ENCODE measurements around the gene TERB1. TPM values are rescaled to one million over a fixed set of nuclear protein-coding genes. Genes with fewer than 3 reads are reported as not detected.
"Not testable (repeated sequence)": the region's sequence is repeated elsewhere in the genome, so short reads cannot be mapped to it uniquely, and the experiment has no call there.

TERB1 gene
- total RNA-seq, 1 experiment from 2014 or later: not detected

DNA sequence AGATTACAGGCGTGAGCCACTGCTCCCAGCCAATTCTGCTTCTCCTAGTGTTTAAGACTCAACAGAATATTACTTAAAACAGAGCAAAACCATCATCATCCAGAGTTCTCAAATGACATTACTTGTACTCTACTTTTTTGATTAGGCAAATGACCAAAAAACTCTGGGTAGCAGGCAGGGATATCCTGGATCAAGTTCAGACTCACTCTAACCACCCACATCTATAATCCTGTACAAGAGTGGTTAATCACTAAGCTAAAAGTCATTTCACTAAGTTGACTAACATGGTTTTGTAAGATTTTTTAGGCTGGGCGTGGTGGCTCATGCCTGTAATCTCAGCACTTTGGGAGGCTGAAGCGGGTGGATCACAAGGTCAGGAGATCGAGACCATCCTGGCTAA is 22.6 kb upstream of the TERB1 start:
- DNase-seq (ENCODE audit: low read depth): no peak

DNA sequence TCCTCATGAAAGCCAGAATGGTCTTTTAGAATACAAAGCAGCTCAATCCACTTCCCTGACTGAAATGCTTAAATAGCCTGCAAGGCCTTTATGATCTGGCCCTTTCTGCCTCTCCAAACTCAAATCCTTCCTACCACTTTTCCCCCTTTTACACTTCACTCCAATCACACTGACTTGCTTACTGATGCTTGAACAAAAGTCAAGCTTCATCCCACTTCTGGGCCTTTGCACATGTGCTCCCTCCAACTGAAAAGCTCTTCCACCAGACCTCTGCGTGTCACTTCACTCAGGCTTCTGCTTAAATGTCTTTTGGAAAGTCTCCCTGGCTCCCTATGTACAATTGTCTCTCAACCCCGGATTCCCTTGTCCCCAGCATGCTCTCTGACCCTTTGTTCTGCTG is 13.3 kb upstream of the TERB1 start:
- no peak for DNase-seq (ENCODE audit: low read depth)

DNA sequence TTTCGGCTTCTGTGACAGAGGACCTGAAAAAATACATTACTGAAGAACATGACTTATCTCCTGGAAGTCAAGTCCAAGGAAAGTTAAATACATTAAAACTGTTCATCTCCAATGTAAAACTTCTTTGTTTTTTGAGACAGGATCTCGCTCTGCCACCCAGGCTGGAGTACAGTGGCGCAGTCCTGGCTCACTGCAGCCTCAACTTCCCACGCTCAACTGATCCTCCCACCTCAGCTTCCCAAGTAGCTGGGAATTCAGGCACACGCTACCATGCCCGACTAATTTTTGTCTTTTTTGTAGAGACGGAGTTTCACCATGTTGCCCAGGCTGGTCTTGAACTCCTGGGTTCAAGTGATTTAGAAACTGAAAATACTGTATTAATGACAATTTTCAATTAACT is 9.7 kb upstream of the TERB1 start:
- DNase-seq (ENCODE audit: low read depth): no peak

DNA sequence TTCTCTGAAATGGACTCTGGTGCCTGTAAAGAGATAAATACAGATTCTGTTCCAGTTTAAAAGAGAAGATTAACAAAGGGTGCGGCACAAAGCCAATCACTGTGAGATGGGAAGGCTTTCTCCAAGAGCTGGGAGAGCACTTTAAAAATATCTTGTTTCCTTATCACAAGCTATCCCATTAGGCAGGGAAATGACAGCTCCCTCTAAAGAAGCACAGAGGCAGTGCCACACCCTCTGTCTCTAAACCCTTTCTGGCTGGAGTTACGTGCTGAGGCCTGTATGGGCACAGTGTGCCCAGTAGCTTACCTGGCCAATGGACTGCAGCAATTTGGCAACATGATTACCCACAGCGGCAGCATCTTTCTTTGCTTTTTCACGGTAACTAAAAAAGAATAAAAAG is 9.0 kb upstream of the TERB1 start:
- no peak for DNase-seq (ENCODE audit: low read depth)

DNA sequence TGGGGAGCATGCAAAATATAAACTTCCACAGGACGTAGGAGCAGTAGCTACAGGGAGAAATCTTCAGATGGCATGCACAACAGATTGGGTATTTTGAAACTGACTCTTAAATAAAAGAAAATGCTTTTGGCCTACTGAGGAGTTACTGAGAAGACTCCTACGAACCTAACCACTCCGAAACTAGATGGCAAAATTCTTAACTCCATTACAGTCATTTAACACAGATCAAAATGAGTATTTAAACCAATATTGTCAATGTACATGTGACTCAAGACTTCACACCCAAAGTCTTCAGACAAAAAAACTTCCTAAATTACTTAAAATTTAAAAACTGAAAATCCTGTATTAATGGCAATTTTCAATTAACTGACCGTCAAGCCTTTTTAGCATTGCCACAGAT is 8.4 kb upstream of the TERB1 start:
- no peak for DNase-seq (ENCODE audit: low read depth)

DNA sequence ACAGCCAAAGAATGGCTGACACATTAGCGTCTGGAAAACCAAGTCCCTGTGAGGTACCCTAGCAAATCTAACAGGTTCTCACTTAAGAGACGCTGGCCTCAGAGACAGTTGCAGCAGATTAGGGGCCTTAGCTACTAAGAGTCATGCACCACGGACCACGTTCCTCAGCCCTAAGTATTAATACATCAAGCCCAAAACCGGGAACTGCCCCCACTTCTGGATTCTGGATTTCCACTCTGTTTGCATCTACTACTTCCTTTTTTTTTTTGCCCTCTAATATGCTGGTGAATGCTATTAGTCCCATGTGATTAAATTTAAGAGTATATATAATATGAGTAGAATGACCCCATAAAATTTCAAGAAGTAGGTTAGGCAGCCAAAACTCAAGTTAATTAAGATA is 775 bp upstream of the TERB1 start:
- DNase-seq (ENCODE audit: low read depth): no peak

DNA sequence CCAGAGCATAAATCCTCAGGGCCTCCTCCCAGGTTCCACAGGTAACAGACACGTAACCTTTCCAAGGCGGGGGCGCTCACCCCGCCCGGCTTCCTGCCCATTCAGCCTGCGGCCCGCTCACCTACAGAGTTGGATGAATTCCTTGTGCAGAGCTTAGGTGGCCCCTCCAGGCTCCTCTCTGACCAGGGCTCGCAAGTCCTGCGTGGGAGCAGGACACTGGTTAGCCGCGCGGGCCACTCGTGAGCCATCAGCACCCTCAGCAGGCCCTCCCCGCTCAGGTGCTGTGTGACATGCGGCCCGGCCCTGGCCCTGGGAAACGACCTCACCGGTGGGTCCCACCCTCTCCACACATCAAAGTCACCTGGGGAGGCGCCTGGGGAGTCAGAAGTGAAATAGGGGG is 528 bp downstream of the TERB1 start:
- no peak for DNase-seq (ENCODE audit: low read depth)

DNA sequence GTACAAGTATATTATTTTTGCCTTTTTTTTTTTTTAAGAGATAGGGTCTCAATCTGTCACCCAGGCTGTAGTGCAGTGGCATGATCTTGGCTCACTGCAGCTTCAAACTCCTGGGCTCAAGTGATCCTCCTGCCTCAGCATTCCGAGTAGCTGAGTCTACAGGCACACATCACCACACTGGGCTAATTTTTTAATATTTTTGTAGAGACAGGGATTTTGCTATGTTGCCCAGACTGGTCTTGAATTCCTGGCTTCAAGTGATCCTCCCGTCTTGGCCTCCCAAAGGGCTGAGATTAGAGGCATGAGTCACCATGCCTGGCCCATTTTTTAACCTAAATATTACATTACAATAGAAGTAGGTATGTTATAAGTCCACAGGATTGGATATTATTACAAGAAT is 3.2 kb downstream of the TERB1 start:
- DNase-seq (ENCODE audit: low read depth): no peak

DNA sequence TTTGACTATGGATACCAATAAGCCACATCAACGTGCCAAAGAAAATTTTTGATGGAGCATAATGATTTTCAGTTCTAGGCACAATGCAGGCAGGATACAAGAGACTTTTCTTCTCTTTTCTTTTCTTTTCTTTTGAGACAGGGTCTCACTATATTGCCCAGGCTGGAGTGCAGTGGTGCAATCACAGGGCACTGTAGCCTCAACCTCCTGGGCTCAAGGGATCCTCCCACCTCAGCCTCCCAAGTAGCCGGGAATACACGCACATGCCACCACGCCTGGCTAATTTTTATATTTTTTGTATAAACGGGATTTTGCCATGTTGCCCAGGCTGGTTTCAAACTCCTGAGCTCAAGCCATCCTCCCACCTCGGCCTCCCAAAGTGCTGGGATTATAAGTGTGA is 7.4 kb downstream of the TERB1 start:
- not testable (repeated sequence) for DNase-seq (ENCODE audit: low read depth)

DNA sequence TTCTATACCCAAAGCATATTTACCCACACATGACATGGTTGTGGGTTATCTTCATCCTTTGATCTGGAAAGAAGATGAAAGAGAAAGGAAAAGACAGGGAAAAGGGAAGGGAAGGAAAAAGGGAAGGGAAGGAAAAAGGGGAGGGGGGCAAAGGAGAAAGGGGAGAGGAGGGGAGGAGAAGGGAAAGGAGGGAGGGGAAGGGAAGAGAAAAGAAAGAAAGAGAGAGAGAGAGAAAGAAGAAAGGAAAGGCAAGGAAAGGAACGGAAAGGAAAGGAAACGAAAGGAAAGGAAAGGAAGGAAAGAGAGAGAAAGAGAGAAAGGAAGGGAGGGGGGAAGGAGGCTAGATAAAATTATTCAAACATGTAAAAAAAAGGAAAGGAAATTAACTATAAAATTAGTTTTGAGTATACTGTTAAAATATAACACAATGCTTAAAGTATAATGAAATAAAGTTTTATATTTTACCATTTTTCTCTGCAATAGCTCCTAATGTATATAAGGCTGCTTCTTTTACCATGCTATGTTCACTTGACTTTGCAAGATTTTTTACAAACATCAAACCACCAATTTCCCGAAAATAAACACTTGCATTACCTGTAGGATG is 11.2 kb downstream of the TERB1 start:
- DNase-seq (ENCODE audit: low read depth): no peak

DNA sequence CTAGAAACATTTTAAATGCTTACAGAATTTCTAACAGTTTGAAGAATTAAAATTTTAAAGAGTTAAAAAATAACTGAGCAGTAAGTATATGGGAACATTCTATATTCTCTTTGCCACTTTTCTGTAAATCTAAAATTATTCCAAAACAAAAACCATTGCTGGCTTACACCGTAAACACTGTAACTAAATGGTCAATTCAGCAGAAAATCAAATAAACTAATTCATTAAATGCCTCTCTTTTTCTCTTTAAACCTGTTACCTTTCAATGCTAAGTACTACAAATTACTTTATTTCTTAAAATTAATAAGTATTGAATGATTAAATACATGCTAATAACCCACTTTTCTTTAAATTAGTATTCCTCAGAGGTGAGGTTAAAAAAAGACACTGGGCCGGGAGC is 14.0 kb downstream of the TERB1 start:
- DNase-seq (ENCODE audit: low read depth): no peak

DNA sequence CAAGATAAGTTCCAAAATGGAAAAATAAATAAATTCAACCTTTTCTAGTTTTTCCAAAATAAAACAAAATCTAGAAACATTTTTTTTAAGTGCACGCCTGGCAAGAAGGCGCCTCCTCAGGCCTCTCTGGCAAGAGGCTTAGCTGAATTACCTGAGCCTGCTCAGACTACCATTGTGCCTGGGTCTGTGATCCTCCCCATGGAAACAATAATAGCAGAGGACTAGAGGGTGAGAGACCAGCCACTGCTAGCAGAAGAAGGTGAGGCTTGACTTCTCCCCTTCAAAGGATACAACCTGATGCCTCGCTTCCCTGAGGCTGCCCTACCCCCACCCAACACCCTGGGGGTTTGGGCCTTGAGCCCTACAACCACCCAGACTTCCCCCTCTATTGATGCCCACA is 14.8 kb downstream of the TERB1 start:
- no peak for DNase-seq (ENCODE audit: low read depth)

DNA sequence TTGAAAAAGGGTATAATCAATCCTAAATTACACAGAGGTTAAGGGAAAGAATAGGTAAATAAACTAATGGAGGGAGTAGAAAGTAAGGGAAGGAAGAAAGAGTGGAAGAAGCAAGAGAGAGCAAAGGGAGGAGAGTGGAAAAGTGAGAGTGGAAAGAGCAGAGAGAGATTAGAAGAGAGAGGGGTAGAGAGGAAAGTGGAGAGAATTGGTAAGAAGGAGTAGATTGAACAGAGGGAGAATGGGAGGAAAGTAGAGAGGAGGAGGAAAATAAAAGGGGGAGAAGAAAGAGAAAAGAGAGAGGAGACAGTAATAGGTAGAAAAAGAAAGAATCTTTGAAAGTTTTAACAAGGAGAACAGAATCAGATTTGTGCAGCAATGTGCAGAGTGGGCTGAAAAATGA is 24.9 kb downstream of the TERB1 start:
- no peak for DNase-seq (ENCODE audit: low read depth)

DNA sequence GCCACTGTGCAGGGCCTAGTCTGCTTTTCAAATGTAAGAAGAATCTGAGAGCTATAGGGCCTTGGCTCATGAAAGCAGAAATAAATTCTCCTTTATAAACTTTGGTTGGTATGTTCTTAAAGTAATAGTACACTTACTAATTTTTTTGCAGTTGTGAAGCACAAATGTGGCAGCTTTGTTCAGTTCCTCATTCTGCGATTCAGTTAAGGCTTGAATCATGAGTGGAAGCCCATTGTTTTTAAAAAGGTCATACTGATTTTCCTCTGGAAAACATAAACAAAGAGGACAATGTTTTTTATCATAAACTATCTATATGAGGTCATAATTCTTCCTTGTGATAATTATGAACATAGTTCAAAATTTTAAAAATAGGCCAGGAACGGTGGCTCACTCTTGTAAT is 26.4 kb downstream of the TERB1 start:
- DNase-seq (ENCODE audit: low read depth): no peak

DNA sequence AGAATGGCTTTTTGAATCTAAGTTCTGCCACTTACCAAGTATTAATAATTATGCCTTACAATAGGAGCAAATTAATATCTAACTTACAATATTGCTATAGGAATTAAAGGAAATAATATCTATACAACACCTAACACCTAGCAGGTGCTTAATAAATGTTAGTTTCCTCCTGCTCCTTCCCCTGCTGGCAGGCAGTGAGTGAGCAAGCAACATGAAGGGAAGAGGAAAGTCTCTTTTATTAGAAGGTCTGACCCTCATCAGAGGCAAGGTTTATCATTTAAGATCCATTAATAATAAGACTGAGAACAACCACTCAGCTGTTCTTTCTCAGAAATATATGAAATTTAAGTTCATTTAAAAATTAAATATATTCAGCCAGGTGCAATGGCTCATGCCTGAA is 43.3 kb downstream of the TERB1 start:
- DNase-seq (ENCODE audit: low read depth): no peak

DNA sequence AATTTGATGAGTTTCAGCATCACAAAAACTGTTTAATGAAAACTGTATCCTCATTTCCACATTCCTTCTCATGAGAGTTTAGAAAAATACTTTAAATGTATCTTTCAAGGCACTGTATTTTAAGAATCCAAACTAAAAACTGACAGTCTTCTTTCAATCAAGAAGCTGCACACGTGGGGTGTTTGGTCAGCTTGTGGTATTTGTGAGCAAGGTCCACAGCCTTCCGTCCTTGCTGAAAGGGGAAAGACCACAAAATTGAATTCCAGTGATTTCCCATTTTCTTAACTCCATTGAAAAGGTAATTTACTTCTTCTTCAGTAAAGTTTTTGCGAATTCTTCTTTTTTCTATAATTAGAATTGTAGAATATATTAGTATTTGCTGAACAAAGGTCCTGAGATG is 46.6 kb downstream of the TERB1 start:
- no peak for DNase-seq (ENCODE audit: low read depth)

DNA sequence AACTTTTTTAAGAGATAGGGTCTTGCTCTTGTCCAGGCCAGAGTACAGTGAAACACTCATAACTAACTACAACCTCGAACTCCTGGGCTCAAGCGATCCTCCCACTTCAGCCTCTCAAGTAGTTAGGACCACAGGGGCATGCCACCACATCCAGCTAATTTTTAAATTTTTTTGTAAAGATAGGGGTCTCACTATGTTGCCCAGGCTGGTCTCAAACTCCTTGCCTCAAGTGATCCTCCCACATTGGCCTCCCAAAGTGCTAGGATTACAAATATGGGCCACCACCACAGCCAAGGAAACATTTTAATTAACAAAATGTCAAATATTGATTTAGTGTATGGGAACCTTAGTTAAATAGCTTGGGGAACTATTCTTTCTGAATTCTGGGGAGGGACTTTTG is 47.2 kb downstream of the TERB1 start:
- no peak for DNase-seq (ENCODE audit: low read depth)

DNA sequence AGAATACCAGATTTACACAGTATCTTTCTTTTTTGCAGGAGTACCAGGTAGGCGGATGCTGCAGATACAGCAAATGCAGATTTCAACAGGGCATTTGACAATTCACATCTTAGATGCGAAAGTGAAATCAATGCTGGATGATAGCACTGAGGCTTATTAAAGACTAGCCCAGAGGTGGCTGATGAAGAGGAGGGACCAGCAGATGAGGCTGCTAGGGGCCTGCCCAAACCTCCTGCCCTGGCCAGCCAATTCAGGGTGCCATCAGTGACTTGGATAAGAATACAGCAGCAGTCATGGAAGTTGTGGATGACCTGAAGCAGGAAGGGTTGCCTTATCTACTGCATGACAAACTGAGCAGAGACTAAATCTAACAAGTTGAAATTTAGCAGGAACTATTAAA is 48.4 kb downstream of the TERB1 start:
- no peak for DNase-seq (ENCODE audit: low read depth)

DNA sequence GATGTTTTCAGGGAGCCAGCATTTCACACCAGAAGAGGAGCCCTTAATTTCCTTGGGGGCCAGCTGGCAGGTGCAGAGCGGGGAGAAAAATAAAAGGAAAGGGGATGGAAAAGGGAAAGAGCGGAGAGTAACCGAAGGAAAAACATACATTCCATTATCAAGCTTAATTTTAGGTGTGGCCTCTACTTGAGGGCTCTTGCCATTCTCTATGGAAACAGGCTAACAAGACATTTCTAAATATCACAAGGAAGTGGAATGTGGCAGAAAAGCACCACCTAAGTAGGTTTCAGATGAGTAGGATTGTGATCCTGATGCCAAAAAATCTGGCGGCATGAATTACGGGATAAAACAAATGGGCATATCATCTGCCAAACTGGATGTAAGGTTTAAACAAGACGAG is 49.0 kb downstream of the TERB1 start:
- no peak for DNase-seq (ENCODE audit: low read depth)

DNA sequence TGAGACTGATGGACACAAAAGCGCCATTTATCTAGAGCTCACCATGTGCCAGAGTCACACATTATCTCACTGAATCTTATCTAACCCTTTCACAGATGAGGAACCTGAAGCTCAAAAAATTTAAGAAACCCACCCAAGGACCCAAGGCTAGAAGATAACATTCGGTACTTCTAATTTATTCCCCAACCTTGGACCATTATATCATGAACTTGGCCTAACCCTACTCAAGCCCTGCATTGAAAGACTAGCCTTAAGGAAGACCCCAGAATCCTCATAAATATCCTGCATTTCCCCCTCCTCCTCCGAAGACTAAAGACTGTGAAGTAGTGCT is 49.4 kb downstream of the TERB1 start:
- no peak for DNase-seq (ENCODE audit: low read depth)

DNA sequence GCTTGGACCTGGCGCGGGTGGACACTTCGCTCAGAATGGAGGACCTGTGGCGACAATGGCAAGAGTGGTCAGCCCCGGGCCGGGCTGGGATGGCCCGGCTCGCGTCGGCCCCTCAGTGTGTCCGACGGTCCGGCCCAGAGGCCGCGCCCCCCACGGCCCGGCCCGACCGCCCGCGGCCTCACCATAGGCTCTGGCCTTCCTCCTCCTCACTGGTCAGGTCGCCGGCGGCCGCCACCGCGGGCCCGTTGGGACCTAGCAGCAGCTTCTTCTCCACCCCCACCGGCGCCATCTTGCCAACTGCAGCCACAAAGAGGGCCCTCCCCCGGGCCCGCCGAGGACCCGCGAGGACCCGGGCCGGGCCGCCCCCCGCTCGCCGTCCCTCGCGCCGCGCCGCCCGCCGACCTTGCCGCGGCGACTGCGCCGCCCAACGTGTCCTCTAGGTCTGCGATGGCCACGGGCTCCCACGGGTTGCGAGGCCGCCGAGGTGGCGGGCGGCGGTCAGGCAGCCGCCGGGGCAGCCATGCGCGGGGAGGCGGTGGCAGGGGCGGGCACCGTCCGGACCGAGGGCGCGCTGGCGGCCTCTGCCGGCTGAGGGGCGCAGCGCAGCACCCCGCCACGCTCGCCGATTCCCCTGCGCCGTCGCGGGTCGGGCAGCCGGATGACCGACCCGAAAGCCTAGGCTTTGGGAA is 49.9 kb downstream of the TERB1 start, which contains the start of gene DYNC1LI2:
Gene DYNC1LI2, minus strand, starts transcription at position 307 of the 689 bp plus-strand sequence. Its CDS starts 18 bp downstream, at position 289.
- DNase-seq (ENCODE audit: low read depth): peak; percentile 72

DNA sequence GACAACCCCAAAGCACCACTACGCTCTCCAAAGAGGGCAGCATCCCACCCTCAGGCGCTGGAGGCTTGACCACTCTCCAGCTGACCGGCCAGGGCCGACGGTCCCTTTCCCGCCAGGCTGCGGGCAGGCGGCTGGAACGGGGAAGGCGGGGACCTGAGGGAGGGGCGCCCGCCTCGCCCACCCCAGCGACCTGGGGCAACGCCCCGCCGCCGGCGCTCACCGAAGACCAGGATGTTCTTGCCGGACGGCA is 50.4 kb downstream of the TERB1 start:
- DNase-seq (ENCODE audit: low read depth): peak; percentile 31

DNA sequence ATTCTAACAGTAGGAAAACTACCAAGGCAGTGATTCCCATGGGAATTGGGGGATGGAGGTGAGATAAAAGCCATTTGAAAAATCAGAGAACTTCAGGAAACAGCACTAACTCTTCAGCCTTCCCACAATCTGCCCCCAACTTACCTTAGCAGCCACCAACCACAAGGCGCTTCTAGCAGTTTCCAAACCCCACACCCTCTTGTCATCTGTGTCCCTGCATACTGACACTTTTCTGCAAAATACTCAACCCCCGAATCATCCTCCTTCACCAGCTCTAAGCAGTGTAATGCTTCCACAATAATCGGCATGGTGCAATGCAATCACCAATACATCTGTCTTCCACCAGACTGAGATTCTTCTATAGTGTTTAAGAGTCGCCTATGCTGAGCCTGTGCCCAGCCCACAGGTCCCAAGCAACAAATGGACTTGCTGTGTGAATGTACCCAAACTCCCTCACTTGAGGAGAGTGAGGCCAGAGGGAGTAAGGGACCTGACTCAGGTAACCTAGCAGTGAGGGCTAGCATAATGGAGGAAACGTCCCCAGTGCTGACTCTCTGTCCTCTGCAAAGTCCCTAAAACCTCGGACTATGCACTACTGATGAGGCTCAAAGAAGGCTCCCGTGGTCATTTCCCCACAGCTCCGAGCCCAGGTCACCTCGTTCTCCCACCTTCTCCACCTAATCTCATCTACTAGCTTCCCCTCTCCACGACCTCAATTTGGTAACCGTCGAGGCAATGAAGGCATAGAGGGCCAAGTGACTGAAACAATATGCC is 50.9 kb downstream of the TERB1 start:
- DNase-seq (ENCODE audit: low read depth): no peak

DNA sequence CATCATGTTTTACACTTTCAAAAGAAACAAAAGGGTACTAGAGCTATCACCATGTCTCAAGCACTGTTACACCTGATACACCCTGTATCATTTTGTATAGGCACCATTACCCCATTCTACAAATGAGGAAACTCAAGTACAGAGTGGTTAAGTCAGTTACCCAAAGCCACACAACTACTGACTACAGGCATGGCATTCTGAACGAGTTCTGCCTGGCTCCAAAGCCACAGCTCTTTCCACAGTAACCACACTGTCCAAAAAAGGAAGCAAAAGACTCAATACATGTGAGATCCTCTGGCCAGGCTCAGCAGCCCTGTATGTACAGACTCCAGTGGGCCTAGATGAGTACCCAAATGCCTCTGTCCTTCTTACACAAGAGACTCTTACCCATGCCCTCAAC is 54.7 kb downstream of the TERB1 start:
- peak; percentile 32 for DNase-seq (ENCODE audit: low read depth)

All from RPMI7951 (cell line).